GM18517 (cell line): ENCODE data around the gene ROM1.
"Not testable (repeated sequence)": the region's sequence is repeated elsewhere in the genome, so short reads cannot be mapped to it uniquely, and the experiment has no call there.

Experiments
- ATAC-seq: cut with Tn5 transposase; IDR thresholded peaks from one replicate; pipeline ENCODE4 v1.9.1; 2021; ENCODE audit warnings: mild to moderate bottlenecking, moderate library complexity; ENCODE audit not compliant: unreplicated experiment

Gene ROM1, protein sequence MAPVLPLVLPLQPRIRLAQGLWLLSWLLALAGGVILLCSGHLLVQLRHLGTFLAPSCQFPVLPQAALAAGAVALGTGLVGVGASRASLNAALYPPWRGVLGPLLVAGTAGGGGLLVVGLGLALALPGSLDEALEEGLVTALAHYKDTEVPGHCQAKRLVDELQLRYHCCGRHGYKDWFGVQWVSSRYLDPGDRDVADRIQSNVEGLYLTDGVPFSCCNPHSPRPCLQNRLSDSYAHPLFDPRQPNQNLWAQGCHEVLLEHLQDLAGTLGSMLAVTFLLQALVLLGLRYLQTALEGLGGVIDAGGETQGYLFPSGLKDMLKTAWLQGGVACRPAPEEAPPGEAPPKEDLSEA

DNA sequence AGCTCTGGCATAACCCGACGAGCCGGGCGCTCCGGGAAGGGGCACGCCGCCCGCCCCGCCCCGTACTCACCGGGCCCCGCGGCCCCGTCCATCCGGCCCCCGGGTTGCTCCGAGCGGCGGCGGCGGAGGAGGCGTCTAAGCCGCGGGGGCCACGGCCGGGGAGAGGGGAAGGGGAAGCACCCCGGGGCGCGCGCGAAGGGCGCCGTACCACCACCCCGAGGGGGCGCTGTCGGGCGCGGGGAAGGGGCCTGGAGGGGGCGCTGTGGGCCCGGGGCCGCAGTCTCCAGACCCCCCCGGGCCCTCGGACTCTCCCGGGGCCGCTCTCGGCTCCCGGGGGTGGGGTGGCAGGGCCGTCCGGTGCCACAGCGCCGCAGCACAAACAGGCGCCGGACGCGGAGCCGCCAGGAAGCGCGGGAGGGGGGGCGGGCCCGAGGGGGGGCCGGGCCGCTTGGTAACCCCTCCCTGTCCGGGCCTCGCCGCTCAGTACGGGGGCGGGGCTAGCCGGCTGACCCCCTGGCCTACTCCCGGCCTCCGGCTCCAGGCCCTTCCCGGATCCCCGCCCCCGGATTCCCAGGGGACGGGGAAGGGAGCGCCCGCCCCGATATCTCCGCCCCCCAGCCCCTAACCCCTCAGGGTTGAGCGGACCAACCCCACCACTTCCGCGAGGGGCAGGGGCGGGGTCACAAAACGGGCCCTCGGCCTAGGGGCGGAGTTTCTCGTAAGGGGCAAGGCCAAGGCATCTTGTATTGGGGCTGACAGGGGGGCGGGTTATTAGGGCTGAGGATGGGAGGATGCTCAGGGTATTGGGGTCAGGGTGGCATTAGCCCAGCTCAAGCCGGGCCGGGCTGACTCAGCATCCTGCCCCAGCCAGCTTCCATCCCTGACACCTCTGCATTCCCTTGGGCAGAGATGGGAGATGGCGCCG lies at the start of gene ROM1, which contains the start of gene EML3:
Gene ROM1 (plus strand): TSS at position 892 of the 925 bp plus-strand sequence. CDS start 25 bp downstream, at position 917.
Gene EML3 (minus strand): TSS at position 410 of the 925 bp plus-strand sequence. CDS start 318 bp downstream, at position 92.
- peak; percentile 71 for ATAC-seq

DNA sequence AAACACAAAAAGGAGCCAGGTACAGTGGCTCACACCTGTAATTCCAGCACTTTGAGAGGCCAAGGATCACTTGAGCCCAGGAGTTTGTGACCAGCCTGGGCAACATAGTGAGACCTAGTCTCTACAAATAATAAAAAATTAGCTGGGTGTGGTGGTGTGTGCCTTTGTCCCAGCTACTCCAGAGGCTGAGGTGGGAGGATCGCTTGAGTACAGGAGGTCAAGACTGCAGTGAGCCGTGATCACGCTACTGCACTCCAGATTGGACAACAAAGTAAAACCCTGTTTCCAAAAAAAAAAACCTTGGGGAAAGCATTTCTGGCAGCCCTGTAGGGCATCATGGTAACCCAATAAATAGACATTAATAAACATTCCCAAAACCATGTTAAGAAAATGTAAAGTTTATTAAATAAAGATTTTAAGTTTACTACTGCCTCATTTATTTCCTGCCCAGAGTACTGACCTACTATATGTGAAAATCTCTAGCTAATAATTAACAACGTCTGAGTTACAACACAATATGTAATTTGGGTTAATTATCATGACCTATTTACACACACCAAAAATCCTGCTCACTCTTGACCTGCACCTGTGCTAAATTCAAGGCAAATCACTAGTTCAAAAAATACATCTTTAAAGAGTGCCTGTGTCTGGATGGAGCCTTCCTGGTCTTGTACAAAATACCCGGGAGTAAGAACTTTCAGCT lies 47.8 kb upstream of the ROM1 start:
- ATAC-seq = no peak

DNA sequence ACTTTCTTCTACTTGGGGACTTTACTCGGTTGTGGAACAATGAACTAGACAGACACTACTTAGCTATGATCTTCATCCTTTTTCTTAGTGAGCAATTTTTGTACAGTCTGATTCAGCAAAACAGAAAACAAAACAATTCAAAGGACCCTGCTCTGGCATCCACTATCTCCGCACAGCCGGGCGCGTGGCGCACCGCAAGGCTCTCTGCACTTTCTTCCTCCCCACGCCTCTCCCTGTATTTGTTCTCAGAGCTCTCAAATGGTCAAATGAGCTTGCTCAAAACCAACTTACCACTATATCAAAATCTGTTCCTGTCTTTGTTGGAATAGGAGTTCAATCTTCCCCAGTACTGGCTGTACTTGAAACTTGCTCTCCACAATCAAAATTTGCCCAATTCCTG lies 46.8 kb upstream of the ROM1 start:
- no peak for ATAC-seq

DNA sequence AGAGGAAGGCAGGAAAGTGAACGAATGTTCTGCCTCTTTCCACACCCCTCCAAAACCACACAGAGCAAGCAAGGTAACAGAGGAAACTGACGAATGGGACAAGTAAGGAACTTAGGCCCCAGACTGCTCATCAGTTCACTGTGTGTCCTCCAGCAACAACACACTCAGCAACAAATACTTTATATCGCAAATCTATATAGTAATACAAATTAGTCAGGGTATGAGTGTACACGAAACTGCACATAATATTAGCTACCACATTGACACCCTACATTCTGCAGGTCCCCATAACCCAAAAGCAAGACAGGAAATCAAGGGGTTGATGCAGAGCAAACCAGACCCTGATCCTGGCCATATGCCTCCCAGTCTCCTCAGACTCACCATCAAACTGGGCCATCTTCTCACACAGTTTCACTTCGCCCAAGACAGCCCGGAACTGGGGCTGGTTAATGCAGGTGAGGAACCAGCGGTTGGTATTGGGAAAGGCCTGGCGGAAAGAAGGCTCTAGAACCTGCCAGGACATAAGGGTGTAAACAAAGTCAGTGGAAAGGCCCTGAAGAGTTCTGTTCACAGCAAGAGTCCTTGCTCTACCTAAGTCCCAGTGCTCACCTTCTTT lies 45.9 kb upstream of the ROM1 start:
- no peak for ATAC-seq

DNA sequence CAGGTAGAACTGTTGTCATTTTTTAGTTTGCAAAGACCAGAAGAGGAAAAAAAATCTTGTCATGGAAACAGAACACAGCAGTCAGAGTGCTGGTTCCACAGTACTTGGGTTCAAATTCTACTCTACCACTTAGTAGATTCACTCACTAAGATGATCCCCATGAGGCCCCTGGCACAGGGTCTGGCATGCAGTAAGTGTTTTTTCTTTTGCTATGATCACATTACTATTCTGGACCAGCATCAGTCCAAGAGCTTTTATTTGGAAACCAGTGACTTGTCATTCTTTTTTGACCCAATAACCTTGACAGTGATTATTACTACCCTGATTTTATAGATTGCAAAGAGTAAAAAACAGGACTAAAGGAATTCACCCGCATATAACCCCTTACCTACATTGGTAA lies 43.4 kb upstream of the ROM1 start:
- ATAC-seq = no peak

DNA sequence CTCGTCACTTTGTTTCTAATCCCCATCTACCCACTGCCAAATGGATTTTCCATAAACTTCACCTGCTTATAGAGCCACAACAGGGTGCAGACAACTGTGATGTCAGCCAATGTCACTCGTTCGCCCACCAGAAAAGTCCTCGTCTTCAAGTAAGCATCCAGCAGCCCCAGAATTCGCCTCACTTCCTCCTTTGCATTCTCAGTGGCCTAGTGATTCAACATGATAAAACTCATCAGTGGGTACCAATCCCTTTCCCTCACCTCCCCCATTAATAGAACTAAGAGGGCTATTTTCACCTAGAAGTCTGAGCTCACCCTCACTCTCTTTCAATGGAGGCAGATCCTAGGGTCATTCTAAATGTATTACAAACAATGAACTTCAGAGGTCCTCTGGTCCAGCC lies 42.2 kb upstream of the ROM1 start:
- not testable (repeated sequence) for ATAC-seq

DNA sequence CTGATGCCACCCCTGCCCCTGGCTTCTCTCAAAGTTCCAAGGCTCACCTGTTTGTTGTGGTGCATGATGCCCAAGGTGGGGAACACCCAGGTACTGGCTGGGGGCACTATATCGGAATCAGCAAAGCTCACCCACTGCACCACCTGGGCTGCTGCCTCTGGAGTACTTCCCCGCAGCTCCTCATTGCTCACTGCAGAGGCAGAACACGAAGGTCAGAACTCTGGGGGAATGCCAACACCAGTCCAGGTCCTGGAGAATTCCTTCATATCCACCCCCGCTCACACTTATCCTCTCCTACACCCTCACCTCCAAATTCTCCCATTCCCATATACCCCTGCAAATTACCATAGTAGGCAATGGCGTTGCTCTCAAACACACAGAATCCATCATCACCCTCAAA lies 41.6 kb upstream of the ROM1 start:
- not testable (repeated sequence) for ATAC-seq

DNA sequence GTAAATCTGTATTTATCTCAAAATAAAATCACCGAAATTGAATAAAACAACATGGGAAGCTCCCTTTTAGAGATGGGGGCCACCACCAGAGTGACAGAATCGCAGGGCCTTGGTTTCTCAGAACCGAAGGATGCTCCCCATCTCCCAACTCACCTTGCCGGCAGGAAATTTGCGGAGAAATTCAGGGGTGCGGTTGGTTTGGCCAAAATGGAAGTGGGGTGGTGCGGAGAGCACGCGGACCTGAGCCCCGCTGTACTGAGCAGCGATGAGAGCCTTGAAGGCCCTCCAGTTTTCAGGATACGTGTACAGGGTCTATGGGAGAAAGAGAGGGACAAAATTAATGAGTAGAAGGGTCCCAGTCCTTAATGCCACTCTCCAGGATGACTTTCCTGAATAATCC lies 40.6 kb upstream of the ROM1 start:
- ATAC-seq = no peak

DNA sequence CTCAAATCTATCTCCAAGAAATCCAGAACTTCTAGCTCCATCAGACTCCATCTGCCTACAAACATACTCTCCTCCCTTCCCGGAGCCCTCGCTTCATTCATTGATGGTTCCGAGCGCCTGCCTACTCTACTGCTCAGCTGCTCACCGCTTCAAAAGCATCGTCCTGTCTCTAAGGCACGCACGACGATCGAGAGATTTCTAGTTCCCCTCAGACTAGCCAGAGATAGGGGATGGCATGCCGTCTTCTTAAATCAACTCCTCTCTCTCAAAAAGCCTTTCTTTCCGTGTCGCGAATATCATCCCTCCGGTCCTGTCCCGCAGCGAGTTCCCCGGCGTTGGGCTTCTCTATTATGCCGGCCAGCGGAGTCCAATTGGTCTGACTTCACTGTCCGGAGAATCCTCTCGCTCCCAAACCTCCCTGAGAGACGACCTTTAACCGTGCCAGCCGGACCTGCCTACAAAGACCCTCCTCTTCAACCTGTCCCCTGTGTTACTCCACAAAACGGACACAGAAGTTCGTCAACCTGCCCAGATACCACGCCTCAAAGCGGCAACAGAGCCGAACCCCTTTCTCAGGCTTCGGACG lies 40.0 kb upstream of the ROM1 start:
- ATAC-seq = no peak

DNA sequence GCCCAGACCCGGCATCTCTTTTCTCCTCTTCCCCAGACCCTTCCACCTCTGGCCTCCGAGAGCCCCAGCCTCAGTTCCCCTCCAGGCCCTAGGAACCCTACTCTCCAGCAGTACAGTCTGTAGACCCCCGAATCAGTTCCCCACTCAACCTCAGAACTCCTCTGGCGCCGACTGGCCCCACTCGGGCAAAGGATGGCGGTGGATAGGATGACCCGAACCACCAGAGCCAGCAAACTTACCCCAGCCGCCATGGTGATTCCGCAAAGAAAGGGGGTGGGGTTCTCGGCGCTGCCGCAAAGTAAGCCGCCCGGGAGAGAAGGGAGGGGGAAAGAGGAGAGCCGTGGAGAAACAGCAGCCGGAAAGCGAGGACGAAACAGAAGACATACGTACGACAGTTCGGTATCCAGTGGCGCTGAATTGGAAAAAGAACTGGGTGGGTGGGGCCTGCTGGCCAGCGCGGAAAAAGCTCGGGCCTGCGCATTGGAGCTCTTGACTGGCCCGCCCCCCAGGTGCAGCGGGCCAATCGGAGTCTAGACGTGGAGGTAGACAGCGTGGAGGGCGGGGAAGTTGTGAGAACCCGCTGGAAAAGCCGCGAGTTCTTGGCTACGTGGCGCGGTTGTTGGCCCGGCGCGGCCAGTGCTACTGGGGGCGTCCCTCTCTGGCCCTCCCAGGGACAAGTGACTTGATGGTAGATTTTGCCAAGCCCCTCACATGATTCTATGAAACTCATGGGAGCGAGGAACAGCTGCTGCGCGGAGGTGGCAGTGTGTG lies 39.3 kb upstream of the ROM1 start, which contains the start of gene EEF1G:
Gene EEF1G (minus strand): TSS at position 300 of the 771 bp plus-strand sequence. CDS start 49 bp downstream, at position 251.
- peak; percentile 89 for ATAC-seq

DNA sequence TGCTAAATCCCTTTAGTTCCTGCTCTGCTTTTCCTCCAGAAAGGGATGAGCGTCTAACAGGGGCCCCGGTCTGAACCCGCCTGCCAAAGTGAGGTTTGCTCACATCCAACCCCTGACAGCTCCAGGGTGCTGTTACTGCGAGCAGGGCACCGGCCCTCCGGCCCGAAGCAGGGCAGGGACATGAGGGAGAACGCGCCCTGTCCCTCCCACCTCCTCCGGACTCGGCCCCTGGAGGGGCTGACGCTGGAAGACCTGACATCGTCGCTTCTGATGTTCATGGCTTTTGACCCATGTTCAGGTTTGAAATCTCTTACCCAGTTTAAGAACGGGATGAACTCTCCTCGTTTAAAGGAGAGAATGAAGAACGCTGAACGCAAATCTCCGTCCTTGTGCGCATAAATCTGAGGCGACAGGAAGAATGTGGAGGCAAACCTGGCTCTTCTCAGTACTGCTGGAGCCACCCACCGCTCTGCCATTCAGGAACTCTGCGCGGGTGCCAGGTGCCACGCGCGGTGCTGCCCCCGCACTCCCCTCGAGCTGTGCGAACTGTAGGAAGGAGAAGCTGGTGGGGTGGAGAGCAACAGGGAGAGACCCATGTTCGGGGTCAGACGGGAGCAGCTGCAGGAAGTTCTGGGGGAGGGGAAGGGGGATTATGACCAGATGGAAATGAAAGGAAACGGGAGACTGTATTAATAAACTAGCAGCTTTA lies 38.5 kb upstream of the ROM1 start:
- ATAC-seq = peak; percentile 6

DNA sequence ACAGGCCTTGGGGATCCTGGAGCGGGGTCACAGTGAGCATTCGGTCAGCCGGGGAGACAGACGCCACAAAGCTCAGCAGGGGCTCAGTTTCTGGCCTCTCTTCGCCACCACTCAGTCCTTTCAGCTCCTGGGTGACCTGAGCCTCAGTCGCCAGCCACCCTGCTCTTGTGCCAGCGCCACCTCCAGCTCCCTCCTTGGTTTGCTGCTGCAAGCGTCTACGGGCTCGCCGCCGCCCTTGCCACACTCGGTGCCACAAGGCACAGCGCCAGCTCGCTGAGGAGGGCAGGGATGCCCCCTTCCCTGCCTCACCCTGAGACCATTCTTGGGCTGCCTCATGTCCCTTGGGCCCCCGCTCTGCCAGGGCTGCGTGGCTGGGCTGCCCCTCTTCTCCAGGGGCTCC lies 37.9 kb upstream of the ROM1 start:
- ATAC-seq = no peak

DNA sequence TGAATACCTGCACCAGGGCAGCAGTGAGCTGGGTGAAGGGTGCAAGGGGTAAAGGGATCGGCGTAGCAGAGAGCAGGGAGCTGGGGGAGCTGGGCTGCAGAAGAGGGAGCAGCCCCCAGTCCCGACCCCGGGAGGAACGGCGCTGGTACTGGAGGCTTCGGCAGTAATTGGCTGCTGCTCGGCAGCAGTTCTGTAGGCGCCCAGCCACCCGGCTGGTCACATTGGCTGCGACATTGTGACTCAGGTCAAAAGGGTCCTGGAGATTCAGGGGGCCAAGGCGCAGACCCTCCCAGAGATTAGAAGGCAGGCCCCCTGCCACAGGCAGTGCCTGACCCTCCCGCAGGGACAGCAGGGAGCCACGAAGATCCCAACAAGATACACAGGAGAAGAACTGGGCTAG lies 37.2 kb upstream of the ROM1 start:
- ATAC-seq = no peak

DNA sequence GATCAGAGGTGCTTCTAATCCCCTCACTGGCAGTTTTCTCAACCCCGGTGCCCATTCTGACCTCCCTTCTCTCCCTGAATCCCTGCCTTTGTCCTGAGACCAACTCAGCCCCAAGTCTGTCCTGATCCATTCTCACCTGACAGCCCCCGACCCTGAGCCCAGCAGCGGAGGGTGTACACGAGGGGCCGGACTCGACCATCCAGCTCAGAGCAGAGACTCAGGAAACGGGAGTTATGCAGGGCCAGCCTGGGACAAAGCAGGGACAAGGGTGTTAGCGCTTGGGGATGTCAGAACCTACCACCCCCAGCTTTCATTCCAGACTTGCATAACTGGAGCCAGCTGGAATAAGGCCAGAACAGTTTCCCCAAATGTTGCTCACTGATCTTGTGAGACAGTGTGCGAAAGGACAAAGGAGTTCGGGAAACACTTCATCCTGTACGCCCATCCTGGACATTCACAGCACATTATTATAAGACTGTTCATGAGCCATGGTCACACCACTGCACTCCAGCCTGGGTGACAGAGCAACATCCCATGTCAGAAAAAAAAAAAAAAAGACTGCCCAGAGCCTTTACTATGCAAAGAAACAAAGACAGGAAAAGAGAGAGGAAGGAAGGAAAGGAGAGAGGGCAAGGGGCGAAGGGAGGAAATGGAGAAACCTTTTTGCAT lies 35.9 kb upstream of the ROM1 start:
- no peak for ATAC-seq

DNA sequence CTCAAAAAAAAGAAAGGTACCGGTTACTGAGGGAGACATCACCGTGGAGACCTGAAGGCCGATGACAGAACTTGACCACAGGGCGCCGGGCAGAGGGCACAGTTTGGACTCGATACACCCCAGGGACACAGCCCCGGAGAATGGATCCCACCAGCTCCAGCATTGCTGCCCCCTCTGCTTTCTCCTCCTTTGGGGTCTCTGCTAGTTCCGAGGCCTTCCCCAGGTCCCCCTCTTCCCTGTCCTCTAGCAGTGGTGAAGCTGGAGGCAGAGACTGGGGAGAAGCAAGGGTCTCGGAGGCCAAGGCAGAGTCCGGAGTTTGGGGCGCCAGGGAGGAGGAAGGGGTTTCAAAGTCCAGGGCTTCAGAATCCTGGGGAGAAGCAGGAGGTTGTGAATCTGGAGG lies 34.5 kb upstream of the ROM1 start:
- no peak for ATAC-seq

DNA sequence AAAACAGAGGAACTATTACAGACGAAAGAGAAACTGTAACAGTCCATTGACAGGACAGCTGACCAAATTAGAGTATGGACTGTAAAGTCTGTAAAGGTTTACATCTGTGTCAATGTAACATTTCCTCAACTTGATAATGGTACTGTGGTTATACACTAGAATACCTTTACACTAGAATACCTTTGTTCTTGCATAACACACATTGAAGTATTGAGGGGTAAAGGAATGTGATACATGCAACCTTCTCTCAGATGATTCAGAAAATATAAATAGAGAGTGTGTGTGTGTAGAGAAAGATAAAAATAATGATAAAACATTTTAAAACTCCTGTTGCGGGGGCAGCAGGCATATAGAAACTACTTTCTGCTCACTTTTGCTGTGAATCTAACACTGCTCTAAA lies 33.8 kb upstream of the ROM1 start:
- ATAC-seq = no peak

DNA sequence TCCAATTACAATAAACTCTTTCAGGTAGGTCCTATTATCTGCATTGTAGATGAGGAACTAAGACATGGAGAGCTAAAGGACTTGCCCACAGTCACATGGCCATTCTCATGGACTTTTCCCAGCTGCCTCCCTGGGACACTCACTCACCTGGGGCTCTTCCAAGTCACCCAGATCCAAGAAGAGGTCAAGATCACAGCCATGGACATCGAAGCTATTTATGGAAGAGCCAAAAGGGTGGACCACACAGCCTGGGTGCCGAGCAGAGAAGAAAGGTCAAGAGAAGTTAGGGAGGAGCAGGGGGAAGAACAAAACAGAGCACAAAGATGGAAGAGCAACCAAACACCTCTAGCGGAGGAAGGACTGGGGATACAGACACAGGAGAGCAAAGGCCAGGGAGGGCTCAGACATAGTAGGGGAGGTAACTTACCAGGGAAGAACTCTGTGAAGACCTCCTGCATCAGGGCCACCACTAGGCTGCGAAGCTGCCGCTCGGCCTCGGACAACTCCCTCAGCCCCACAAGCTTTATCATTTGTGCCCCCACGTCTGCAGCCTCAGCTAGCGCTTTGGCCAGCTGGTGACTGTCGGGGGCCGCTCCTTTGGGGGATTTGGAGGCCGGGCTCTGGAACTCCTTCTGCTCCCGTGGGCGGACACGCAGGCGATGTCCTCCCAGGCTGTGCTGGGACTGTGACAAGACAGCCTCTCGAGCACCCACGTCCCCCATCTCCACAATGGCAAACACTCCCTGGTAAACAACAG lies 31.9 kb upstream of the ROM1 start:
- no peak for ATAC-seq

DNA sequence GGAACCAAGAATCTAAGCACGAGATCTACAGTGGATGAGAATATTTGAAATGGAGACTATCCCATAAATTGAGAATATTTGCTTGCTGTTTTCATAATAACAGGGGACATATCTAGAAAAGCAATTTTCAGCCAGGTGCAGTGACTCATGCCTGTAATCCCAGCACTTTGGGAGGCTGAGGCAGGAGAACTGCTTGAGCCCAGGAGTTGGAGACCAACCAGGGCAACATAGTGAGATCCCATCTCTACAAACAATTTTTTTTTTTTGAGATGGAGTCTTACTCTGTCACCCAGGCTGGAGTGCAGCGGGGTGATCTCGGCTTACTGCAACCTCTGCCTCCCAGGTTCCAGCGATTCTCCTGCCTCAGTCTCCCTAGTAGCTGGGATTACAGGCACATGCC lies 31.3 kb upstream of the ROM1 start:
- ATAC-seq = not testable (repeated sequence)
